ENCODE data around the gene RPS18.

The RPS18 gene

GRCh38 chr6:33249732-33250630, 21.9 kb upstream of the RPS18 start:
- DNase-seq (ENCODE audit: low read depth in 1 of 2, low spot score in 1 of 2): no peak
- Histone ChIP-seq H3K4me3 (replicated peaks; ENCODE audit: insufficient read depth, low read length) (peak overlapping the region; percentile 54), H3K27ac (replicated peaks) (peak overlapping the region; percentile 75), H3K27me3 (ENCODE audit: insufficient read depth, poor library complexity, severe bottlenecking) (peaks cover 2% of the 10 kb centered on the region)
- TF ChIP-seq CTCF (IDR thresholded peaks at IDR 0.05; ENCODE audit: insufficient read depth, low read length) (no peak), GABPA (IDR thresholded peaks at IDR 0.05; ENCODE audit: low read depth) (no peak), SPI1 (IDR thresholded peaks at IDR 0.05; ENCODE audit: borderline replicate concordance, low read depth) (no peak), REST (IDR thresholded peaks at IDR 0.05; ENCODE audit: insufficient replicate concordance, low read depth) (no peak)

- Histone ChIP-seq H3K27ac (replicated peaks) (no peak overlapping the region), H3K27me3 (ENCODE audit: insufficient read depth, poor library complexity, severe bottlenecking) (peaks cover 2% of the 10 kb centered on the region), H3K4me3 (replicated peaks; ENCODE audit: insufficient read depth, low read length) (no peak overlapping the region)
- TF ChIP-seq SPI1 (IDR thresholded peaks at IDR 0.05; ENCODE audit: borderline replicate concordance, low read depth) (no peak), GABPA (IDR thresholded peaks at IDR 0.05; ENCODE audit: low read depth) (no peak), POLR2AphosphoS5 (IDR thresholded peaks at IDR 0.05; ENCODE audit: low read depth) (no peak), REST (IDR thresholded peaks at IDR 0.05; ENCODE audit: insufficient replicate concordance, low read depth) (no peak), CTCF (IDR thresholded peaks at IDR 0.05; ENCODE audit: insufficient read depth, low read length) (no peak)
- no peak for DNase-seq (ENCODE audit: low read depth in 1 of 2, low spot score in 1 of 2)
These were observed 21.1 kb upstream of the RPS18 start for GRCh38 chr6:33250731-33251130.

GRCh38 chr6:33251395-33252012, 20.4 kb upstream of the RPS18 start:
- Histone ChIP-seq H3K4me3 (replicated peaks; ENCODE audit: insufficient read depth, low read length) (no peak overlapping the region), H3K27me3 (ENCODE audit: insufficient read depth, poor library complexity, severe bottlenecking) (peaks cover 2% of the 10 kb centered on the region), H3K27ac (replicated peaks) (no peak overlapping the region)
- no peak for DNase-seq (ENCODE audit: low read depth in 1 of 2, low spot score in 1 of 2)
- TF ChIP-seq SPI1 (IDR thresholded peaks at IDR 0.05; ENCODE audit: borderline replicate concordance, low read depth) (no peak), POLR2AphosphoS5 (IDR thresholded peaks at IDR 0.05; ENCODE audit: low read depth) (no peak), CTCF (IDR thresholded peaks at IDR 0.05; ENCODE audit: insufficient read depth, low read length) (no peak), GABPA (IDR thresholded peaks at IDR 0.05; ENCODE audit: low read depth) (no peak)
